Gastroesophageal sphincter (tissue), 3 donors: Measurements from ENCODE around the gene IKZF4.

Source experiments
- EP300 ChIP-seq: sonication (generic); formaldehyde crosslinking; IDR thresholded peaks from one replicate; pipeline ENCODE4 v1.6.1; 2017; ENCODE audit warnings: antibody characterized with exemption, mild to moderate bottlenecking
- POLR2A ChIP-seq, 2 donors: fragments of 450-650 bp; IDR thresholded peaks; one replicate each; pipeline ENCODE4 v1.6.1; 2017; ENCODE audit warnings: antibody characterized with exemption in 2 of 2, mild to moderate bottlenecking in 2 of 2, moderate library complexity in 1 of 2
- POLR2AphosphoS5 ChIP-seq: sonication (generic); formaldehyde crosslinking; IDR thresholded peaks from one replicate; pipeline ENCODE4 v1.6.1; 2017; ENCODE audit warnings: antibody characterized with exemption
- TF ChIP-seq, protein P1 (sequence below), 4 experiments: fragments of 200-600 bp in 2 of 4; fragments of 450-650 bp in 2 of 4; sonication (generic) in 1 of 4; IDR thresholded peaks; one replicate each; pipeline ENCODE4 v1.5.1; 2017 to 2019; ENCODE audit warnings: antibody characterized with exemption in 4 of 4, mild to moderate bottlenecking in 2 of 4, moderate library complexity in 2 of 4

DNA sequence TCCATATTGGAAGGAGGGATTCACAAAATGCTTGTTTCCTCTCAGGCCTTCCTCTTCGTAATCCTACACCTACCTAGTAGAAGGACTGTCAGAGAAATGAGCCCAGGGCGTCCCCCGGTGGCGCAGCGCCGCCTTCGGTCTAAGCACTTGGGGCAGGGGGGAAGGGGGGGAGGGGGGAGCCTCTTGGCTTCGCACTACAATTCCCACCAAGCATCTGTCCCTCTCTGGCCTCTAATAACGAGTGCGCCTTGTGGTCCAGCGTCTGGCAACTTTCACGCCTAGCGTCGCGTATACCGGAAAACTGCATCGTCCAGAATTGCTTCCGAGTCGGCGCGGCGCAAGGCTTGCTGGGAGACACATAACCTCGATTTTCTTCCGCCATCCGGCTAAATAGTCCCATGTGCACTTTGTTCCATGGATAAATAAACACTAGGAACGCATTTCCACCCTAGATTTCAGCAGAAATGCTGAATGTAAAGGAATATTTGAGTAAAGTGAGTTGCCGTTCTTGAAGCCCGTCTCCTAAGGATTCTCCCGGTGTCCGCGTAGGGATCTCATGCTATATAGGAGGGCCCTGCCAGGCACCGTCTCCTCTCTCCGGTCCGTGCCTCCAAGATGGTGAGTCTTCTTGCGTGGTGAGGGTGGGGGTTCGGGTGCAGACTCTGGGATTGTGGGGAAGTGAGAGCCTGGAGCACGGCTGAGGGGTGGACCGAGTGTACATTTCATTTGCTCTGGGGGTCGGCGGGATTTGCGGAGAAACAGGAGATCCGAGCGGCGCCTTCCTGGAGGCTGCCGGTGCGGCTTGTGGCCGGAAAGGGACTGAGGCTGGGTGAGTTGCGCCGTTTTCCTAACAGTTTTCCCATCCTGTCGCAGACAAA is 20.9 kb downstream of the IKZF4 start, which contains the start of gene RPS26:
- TF ChIP-seq POLR2A (IDR thresholded peaks at IDR 0.05) (peak; percentile 94), EP300 (no peak), POLR2AphosphoS5 (peak; percentile 99)
- TF ChIP-seq, protein P1, sequence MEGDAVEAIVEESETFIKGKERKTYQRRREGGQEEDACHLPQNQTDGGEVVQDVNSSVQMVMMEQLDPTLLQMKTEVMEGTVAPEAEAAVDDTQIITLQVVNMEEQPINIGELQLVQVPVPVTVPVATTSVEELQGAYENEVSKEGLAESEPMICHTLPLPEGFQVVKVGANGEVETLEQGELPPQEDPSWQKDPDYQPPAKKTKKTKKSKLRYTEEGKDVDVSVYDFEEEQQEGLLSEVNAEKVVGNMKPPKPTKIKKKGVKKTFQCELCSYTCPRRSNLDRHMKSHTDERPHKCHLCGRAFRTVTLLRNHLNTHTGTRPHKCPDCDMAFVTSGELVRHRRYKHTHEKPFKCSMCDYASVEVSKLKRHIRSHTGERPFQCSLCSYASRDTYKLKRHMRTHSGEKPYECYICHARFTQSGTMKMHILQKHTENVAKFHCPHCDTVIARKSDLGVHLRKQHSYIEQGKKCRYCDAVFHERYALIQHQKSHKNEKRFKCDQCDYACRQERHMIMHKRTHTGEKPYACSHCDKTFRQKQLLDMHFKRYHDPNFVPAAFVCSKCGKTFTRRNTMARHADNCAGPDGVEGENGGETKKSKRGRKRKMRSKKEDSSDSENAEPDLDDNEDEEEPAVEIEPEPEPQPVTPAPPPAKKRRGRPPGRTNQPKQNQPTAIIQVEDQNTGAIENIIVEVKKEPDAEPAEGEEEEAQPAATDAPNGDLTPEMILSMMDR (IDR thresholded peaks at IDR 0.05): peak; percentile 2 to 74 (median 16)
